Measurements from ENCODE around the gene JCAD.

- no peak for TF ChIP-seq EP300 (conservative IDR thresholded peaks at IDR 0.05; ENCODE audit: poor library complexity, severe bottlenecking)
- no peak for TF ChIP-seq CTCF (IDR thresholded peaks at IDR 0.05; ENCODE audit: poor library complexity, severe bottlenecking)
These were observed 41.4 kb downstream of the JCAD start for GRCh38 chr10:30017966-30018365.
